HEK293T (cell line): ENCODE data around the gene TMEM131L.

Experiments used
- CTCF ChIA-PET: fragments of 350-600 bp; formaldehyde crosslinking; extraction: SDS; loops from one replicate; lab custom pipeline; 2021; ENCODE audit warnings: antibody characterized with exemption, inconsistent platforms; lab: Yijun Ruan, JAX
- POLR2A ChIA-PET: fragments of 350-600 bp; formaldehyde crosslinking; extraction: SDS; loops from one replicate; lab custom pipeline; 2020; ENCODE audit warnings: antibody characterized with exemption, inconsistent platforms; lab: Yijun Ruan, JAX
- DNase-seq: peaks from one replicate; pipeline ENCODE4 v3.0.0; 2012; ENCODE audit warnings: mixed read lengths; ENCODE audit errors: extremely low spot score
- ARNT ChIP-seq: fragments of 450-650 bp; IDR thresholded peaks from 2 replicates; pipeline ENCODE4 v1.6.1; 2017; ENCODE audit warnings: mild to moderate bottlenecking
- BHLHE40 ChIP-seq: fragments of 450-650 bp; IDR thresholded peaks from 2 replicates; pipeline ENCODE4 v1.6.1; 2016; ENCODE audit warnings: mild to moderate bottlenecking, moderate library complexity, borderline replicate concordance
- CTBP1 ChIP-seq: fragments of 450-650 bp; IDR thresholded peaks from 2 replicates; pipeline ENCODE4 v1.6.1; 2016; ENCODE audit warnings: borderline replicate concordance
- ELF4 ChIP-seq: fragments of 450-650 bp; IDR thresholded peaks from 2 replicates; pipeline ENCODE4 v1.6.1; 2017; ENCODE audit warnings: antibody characterized with exemption
- FOXA1 ChIP-seq: fragments of 450-650 bp; IDR thresholded peaks from 2 replicates; pipeline ENCODE4 v1.6.1; 2016; ENCODE audit warnings: mild to moderate bottlenecking
- FOXK2 ChIP-seq: fragments of 450-650 bp; IDR thresholded peaks from 2 replicates; pipeline ENCODE4 v1.6.1; 2016; ENCODE audit warnings: mild to moderate bottlenecking
- FOXM1 ChIP-seq: fragments of 450-650 bp; IDR thresholded peaks from 2 replicates; pipeline ENCODE4 v1.6.1; 2017; ENCODE audit warnings: mild to moderate bottlenecking, borderline replicate concordance
- HDGF ChIP-seq: fragments of 450-650 bp; IDR thresholded peaks from 2 replicates; pipeline ENCODE4 v1.6.1; 2017; ENCODE audit warnings: antibody characterized with exemption, borderline replicate concordance
- L3MBTL2 ChIP-seq: fragments of 450-650 bp; conservative IDR thresholded peaks from 2 replicates; pipeline ENCODE4 v1.6.1; 2016; ENCODE audit warnings: mild to moderate bottlenecking
- LEF1 ChIP-seq: fragments of 450-650 bp; IDR thresholded peaks from 2 replicates; pipeline ENCODE4 v1.6.1; 2017; ENCODE audit warnings: mild to moderate bottlenecking, borderline replicate concordance
- NFRKB ChIP-seq: fragments of 450-650 bp; IDR thresholded peaks from 2 replicates; pipeline ENCODE4 v1.6.1; 2016; ENCODE audit warnings: mild to moderate bottlenecking, moderate library complexity
- PKNOX1 ChIP-seq: fragments of 450-650 bp; IDR thresholded peaks from 2 replicates; pipeline ENCODE4 v1.6.1; 2016
- SP1 ChIP-seq: fragments of 450-650 bp; IDR thresholded peaks from 2 replicates; pipeline ENCODE4 v1.6.1; 2017
- SUZ12 ChIP-seq: fragments of 450-650 bp; IDR thresholded peaks from 2 replicates; pipeline ENCODE4 v1.6.1; 2016; ENCODE audit warnings: mild to moderate bottlenecking
- TARDBP ChIP-seq: fragments of 450-650 bp; IDR thresholded peaks from 2 replicates; pipeline ENCODE4 v1.6.1; 2016
- ZNF384 ChIP-seq: fragments of 450-650 bp; IDR thresholded peaks from 2 replicates; pipeline ENCODE4 v1.6.1; 2016

TMEM131L gene

DNA sequence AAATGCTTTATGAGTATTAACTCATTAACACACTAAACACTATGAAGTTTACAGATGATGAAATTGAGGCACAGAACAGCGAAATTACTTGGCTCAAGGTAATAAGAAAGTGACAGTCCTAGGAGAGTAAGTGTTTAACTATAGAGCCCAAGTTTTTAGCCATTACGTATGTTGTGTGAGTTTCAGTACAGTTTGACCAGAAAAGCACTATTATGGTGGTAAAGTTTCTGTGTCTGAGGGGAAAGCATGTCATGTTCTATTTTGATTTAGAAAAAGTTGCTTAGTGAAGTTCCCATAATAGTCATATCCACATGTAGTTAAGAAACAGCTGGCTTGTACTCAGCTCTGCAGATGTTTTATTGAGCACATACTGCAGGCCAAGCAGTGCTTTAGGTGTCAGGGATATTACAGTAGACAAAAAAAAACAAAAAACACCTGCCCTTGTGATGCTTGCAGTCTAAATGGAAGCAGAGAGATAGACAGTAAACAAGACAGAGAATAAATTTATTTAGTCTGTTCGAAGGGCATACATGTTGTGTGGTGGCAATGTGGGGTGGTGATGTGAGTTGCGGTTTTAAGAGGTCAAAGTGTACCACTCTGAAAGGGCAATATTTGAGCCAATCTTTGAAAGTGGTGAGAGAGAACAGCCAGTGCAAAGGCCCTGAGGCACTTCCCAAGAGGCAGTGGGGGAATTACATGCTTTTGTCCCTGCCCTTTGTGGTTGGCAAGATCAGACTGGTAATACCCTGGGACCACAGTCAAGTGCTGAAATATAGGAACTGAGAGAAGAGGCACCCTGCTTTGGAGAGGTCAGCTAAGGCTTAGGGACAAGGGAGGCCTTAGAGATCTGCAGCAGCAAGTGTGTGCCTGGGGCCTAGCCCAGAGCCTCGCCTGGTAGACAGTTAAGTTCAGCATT, 6.2 kb downstream of the TMEM131L start:
- TF ChIP-seq ZNF384 (no peak), TARDBP (no peak), FOXM1 (no peak), NFRKB (no peak), ELF4 (no peak), ARNT (no peak), FOXA1 (no peak), PKNOX1 (no peak), L3MBTL2 (no peak)
- POLR2A ChIA-PET, result no interaction called here
- no peak for DNase-seq
- CTCF ChIA-PET, result no interaction called here

DNA sequence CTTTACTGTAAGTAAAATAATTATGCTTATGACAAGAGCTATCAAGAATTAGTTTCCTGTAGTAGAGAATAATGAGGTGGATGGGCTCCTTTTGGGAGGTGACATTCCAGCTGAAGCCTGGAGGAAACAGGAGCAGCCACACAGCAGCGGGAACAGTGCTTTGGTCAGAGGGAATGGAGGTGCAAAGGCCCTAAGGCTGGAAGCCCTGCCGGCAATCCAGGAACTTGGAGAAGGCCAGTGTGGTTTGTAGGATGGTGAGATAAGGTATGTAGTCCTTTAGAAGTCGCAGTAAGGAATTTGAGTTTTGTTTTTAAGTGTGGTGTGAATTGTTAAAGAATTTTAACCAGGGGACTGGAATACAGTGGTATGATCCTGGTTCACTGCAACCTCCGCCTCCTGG, 8.1 kb downstream of the TMEM131L start:
- ChIA-PET POLR2A (interaction anchor here (1.8 kb wide), 1 partner anchor 8 kb away, joined by 6 read pairs; the partner anchor contains the start of gene TMEM131L), CTCF (no interaction called here)
- no peak for TF ChIP-seq ZNF384
- TF ChIP-seq HDGF, result no peak
- TF ChIP-seq SUZ12, result no peak
- TF ChIP-seq FOXM1, result no peak
- no peak for TF ChIP-seq LEF1
- no peak for TF ChIP-seq SP1
- no peak for TF ChIP-seq L3MBTL2
- TF ChIP-seq ELF4, result no peak
- no peak for TF ChIP-seq FOXA1
- TF ChIP-seq PKNOX1, result no peak
- no peak for TF ChIP-seq FOXK2
- TF ChIP-seq ARNT, result no peak
- TF ChIP-seq CTBP1, result no peak
- TF ChIP-seq BHLHE40, result no peak
- TF ChIP-seq TARDBP, result no peak
- TF ChIP-seq NFRKB, result no peak
- DNase-seq, result no peak

DNA sequence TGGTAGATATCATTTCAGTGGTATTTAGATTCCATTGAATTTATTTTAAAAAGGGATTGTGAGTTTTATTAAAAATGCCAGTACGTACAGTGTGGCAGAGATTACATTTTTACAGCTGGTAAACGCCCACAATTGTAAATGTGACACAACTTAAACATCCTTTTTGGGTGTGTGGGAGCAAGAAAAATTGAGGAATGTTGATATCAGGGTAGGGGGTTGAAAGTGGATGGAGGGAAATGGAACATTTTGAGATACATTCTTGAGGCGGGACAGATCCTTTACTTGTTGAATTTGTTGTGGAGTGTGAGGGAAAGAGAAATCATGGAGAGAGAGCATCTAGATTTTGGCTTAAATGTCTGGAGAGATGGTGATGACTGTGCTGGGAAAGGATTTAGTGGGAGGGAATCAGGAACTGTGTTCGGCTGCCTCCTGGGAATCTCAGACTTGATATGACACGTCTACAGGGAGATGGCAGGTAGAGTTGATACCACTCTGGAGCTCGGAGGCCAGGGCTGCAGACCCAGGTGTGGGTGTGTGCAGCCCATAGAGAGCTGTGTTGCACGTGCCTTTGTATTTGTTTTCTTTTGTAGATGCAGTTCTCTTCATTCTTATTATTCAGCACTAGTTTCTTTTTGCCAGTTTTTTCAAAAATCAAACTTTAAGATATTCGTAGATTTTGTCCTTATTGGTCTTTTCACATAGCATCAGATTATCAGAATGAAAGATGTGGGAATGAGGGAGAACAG, 10.8 kb downstream of the TMEM131L start:
- TF ChIP-seq BHLHE40 (no peak), ZNF384 (no peak), ARNT (no peak)
- DNase-seq, result no peak
- ChIA-PET CTCF (no interaction called here), POLR2A (interaction anchor here (0.7 to 4.4 kb wide), 2 partner anchors 9 to 10 kb away, joined by 3 to 28 read pairs; partner anchors contain the start of gene TMEM131L)

GRCh38 chr4:153479101-153479500, 12.9 kb downstream of the TMEM131L start:
- CTCF ChIA-PET, result interaction anchor here (0.5 kb wide), 1 partner anchor 9 kb away, joined by 3 read pairs; no protein-coding TSS in a partner anchor
- no peak for TF ChIP-seq NFRKB
- no peak for TF ChIP-seq ELF4
- no peak for TF ChIP-seq LEF1
- no peak for TF ChIP-seq SUZ12
- no peak for TF ChIP-seq SP1
- no peak for TF ChIP-seq BHLHE40
- POLR2A ChIA-PET, result interaction anchor here (4.4 kb wide), 1 partner anchor 13 kb away, joined by 28 read pairs; the partner anchor contains the start of gene TMEM131L
- no peak for DNase-seq

- POLR2A ChIA-PET, result interaction anchor here (3.6 kb wide), 1 partner anchor 14 kb away, joined by 38 read pairs; the partner anchor contains the start of gene TMEM131L
- no peak for DNase-seq
- no peak for TF ChIP-seq FOXA1
- TF ChIP-seq FOXM1, result no peak
- no peak for TF ChIP-seq ZNF384
- TF ChIP-seq BHLHE40, result no peak
- TF ChIP-seq PKNOX1, result no peak
- TF ChIP-seq TARDBP, result no peak
- TF ChIP-seq HDGF, result no peak
- TF ChIP-seq NFRKB, result no peak
- TF ChIP-seq FOXK2, result no peak
- TF ChIP-seq ELF4, result no peak
- TF ChIP-seq CTBP1, result no peak
- no peak for TF ChIP-seq LEF1
- TF ChIP-seq ARNT, result no peak
- TF ChIP-seq SUZ12, result no peak
- no peak for TF ChIP-seq SP1
- no peak for TF ChIP-seq L3MBTL2
- CTCF ChIA-PET, result interaction anchor here (1.6 kb wide), 1 partner anchor 94 kb away, joined by 5 read pairs; no protein-coding TSS in a partner anchor
These were observed 14.5 kb downstream of the TMEM131L start for GRCh38 chr4:153480704-153481103.

DNA sequence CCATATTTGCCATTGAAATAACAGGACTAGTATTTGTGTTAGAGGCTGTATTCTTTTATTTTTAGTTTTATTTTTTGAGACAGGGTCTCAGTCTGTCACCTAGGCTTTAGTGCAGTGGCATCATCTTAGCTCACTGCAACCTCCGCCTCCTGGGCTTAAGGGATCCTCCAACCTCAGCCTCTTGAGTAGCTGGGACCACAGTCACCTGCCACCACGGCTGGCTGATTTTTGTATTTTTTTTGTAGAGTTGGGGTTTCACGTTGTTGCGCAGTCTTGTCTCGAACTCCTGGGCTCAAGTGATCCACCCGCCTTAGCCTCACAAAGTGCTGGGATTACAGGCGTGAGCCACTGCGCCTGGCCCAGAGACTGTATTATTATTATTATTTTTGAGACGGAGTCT, 15.3 kb downstream of the TMEM131L start:
- ChIA-PET CTCF (interaction anchor here (1.6 kb wide), 1 partner anchor 93 kb away, joined by 5 read pairs; no protein-coding TSS in a partner anchor), POLR2A (interaction anchor here (3.6 kb wide), 1 partner anchor 15 kb away, joined by 38 read pairs; the partner anchor contains the start of gene TMEM131L)
- no peak for TF ChIP-seq HDGF
- no peak for TF ChIP-seq CTBP1
- TF ChIP-seq L3MBTL2, result no peak
- TF ChIP-seq PKNOX1, result no peak
- no peak for TF ChIP-seq NFRKB
- TF ChIP-seq TARDBP, result no peak
- no peak for TF ChIP-seq FOXK2
- no peak for TF ChIP-seq ZNF384
- no peak for TF ChIP-seq ELF4
- no peak for TF ChIP-seq BHLHE40
- no peak for DNase-seq
